HG03460 (cell line): Measurements from ENCODE around the gene WFDC9.
"Not testable (repeated sequence)": the region's sequence is repeated elsewhere in the genome, so short reads cannot be mapped to it uniquely, and the experiment has no call there.

Source experiments
- ATAC-seq: cut with Tn5 transposase; IDR thresholded peaks from one replicate; pipeline ENCODE4 v1.9.1; 2021; ENCODE audit not compliant: unreplicated experiment

The WFDC9 gene

DNA sequence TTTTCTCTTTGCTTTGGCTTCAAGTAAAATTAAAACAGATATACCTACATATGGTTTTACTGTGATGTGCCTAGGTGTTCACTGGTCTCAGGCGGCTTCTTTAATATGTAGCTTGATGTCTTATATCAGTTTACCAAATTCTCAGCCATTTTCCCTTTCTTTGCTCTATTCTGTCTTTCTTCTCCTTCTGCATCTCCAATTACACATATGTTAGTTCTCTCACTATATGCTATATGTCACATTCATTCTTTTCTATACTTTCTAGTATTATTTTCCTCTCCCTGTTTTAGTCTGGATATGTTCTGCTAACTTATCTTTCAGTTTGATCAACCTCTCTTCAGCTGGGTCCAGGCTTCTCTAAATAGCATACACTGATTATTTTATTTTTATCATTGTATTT is 37.6 kb downstream of the WFDC9 start:
- no peak for ATAC-seq

DNA sequence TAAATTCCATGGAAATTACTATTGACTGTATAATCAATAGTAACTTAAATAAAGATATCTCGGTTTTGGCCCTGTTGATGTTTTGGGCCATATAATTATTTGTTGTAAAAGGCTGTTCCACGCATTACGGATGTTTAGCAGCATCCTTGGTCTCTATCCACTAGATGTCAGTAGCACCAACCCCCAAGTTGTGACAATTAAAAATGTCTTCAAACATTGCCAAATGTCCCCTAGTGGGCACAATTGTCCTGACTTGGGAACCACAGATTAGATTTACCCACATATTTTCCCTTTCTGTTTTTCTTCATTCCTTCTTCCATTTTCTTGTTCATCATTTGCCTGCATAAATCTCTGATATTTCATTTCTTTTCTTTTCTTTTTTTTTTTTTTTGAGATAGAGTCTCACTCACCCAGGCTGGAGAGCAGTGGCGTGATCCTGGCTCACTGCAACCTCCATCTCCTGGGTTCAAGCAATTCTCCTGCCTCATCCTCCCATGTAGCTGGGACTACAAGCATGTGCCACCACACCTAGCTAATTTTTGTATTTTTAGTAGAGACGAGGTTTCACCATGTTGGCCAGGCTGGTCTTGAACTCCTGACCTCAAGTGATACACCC is 38.4 kb downstream of the WFDC9 start:
- ATAC-seq, result no peak

DNA sequence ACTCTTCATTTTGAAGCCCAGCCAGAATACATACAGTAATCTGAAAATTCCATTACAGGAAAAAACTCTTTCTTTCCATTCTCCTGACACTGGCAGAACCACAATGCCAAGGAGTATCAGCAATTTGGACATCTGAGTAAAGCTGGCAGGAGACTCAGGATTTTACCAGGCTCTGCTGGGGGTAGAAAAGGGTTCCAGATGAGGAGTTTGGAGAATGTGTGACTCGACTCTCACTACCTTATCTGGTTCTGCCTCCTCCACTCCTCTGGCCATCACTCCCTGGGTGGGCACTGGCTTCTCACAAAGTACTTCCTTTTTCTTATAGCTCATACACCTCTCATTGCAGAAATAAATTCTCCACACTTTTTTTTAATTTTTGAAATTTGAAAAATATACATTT is 41.4 kb downstream of the WFDC9 start:
- no peak for ATAC-seq

DNA sequence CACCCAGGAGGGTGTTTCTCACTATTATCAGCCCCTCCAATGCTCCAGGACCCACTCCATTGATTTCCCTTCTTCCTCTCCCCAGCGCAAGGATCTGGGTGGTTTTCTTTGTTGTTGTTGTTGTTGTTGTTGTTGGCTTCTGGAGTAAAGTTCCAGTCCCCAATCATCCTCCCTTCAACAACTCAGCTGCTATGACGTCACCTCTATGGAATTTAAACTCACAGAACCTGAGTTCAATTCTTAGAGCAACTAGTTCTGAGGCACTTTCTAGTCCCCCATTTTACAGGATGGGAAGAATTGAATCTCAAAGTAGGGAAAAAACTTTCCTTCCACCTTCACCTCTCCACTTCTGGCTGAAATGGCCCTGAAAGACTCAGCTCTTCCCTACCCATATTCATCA is 42.3 kb downstream of the WFDC9 start:
- no peak for ATAC-seq

DNA sequence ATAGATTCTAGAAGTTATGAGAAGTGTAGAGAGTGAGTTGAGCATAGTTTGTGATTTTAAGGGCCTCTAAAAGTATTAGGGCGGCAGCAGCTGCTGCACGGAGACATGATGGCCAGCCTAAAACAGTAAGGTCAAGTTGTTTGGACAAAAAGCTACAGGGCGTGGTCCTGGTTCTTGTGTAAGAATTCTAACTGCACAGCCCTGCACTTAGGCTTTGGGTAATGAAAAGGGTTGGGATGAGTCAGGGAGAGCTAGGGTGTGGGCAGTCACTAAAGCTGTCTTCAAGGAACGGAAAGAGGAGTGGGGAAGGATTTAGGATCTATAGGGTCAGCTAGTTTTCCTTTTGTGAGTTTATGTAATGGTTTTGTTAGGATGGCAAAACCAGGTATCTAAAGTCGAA is 45.1 kb downstream of the WFDC9 start:
- not testable (repeated sequence) for ATAC-seq

DNA sequence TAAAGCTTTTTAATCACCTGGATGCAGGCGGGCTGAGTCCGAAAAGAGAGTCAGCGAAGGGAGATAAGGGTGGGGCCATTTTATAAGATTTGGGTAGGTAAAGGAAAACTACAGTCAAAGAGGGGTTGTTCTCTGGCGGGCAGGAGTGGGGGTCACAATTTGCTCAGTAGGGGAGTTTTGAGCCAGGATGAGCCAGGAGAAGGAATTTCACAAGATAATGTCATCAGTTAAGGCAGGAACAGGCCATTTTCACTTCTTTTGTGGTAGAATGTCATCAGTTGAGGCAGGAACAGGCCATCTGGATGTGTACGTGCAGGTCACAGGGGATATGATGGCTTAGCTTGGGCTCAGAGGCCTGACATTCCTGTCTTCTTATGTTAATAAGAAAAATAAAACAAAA is 46.8 kb downstream of the WFDC9 start:
- not testable (repeated sequence) for ATAC-seq

DNA sequence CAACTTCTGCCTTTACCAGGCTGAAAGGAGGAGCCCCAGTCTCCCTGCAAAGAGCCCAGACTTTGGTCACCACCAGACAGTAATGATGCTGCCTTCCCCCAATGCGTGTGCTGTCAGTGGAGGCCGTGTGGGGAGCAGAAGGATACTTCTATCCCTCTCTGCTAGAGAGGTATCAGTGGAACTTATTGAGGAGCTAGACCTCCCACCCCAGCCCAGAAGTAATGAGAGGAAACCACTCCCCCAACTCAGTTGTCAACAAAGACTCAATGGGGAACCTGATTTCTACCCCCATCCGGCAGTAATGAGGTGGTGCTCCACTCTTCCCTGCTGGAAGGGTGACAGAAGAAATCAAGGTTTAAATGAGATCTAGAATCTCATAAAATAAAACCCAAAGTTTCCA is 47.6 kb downstream of the WFDC9 start:
- ATAC-seq, result no peak

DNA sequence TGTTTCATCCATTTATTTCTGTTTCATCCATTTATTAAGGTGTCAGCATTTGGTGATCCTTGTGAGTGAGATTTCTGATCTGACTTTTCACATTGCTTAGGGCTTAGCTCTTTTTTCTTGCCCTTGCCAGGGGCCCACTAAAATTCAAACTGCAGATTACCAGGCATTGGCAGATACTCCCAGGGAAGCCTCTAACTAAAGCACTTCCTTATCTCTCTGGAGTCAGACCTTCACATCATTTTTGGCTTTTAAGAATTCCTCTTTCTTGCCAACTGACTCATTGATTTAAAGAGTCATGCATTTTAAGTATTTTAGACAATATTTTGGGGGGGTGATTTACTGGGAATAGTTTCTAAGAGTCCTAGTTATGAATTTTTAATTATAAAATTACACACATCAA is 49.4 kb downstream of the WFDC9 start:
- ATAC-seq, result no peak

DNA sequence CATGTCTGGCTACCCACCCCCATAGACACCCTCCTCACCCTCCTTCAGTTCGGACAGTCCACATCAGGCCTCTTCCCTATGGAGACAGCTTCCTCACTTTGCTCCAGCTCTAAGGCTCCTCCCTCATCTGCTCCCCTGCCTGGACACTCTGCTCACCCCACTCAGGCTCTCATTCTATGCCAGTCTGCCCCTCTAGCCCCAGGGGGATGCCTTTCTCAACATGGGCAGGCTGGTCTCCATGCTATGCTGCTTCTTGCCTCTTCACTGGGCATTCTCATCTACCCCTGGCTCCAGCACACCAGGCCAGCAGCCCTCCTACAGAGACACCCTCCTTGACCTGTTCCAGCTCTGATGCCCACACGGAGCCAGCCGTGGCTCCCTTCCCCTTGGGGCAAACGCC is 51.9 kb downstream of the WFDC9 start, which contains the start of gene WFDC8:
Gene WFDC8 (minus strand): TSS at position 101 of the 400 bp plus-strand sequence. CDS start 37 bp downstream, at position 64.
- ATAC-seq, result no peak

DNA sequence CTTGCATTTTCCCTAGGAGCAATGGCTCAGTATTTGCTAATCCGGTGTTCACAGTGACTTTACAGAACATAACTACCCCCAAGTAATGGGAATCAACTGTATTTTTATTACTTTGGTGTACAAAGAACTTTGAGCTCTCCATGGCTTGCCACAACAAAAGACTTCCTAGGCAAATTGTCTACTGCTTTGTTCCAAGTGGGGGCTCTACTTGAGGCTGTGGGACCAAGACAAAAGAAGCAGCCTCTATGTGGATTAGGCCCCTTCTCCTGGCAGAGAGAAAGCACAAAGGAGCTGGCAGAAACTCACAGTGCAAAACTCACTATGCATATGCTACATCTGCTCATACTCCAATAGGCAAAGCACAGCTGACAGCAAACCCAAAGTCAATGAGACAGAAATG is 52.9 kb downstream of the WFDC9 start:
- ATAC-seq, result no peak

DNA sequence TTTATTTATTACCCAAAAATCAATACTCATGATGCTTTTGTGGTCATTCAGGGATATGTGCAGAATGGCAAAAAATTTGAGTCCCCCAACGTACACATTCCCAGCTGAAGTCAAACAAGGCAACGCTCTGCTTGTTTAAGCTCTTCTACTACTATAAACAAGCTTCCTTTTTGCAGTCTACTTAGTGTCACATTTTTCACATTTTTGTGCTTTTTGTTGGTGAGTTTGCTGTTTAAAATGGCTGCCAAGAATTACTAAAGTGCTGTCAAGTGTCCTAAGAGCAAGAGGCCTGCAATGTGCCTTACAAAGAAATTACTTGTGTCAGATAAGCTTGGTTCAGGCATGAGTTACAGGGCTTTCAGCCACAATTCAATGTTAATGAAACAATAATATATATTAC is 54.1 kb downstream of the WFDC9 start:
- no peak for ATAC-seq

DNA sequence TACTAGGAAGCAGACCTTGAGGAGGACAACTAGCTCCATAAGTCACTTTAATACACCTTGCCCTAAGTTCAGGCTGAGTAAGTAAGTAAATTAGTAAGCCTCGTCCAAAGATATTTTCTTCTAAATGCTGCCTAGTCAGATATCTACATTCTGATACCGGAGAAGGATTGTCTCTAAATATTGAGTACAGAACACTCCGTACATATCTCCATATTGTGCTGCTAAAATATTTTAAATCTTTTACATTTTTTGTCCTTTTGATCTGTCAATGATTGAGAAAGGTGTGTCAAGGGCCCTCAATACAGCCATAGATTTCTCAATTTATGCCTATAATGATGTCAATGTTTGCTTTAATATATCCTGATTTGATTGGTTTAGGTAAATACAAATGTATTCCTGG is 55.2 kb downstream of the WFDC9 start:
- no peak for ATAC-seq

DNA sequence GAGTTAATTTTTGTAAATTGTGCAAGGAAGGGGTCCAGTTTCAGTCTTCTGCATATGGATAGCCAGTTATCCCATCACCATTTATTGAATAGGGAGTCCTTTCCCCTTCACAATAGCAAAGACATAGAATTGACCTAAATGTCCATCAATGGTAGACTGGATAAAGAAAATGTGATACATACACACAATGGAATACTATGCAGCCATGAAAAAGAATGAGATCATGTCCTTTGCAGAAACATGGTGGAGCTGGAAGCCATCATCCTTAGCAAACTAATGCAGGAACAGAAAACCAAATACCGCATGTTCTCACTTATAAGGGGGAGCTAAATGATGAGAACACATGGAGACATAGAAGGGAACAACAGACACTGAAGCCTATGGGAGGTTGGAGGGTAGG is 61.4 kb downstream of the WFDC9 start:
- ATAC-seq, result not testable (repeated sequence)

DNA sequence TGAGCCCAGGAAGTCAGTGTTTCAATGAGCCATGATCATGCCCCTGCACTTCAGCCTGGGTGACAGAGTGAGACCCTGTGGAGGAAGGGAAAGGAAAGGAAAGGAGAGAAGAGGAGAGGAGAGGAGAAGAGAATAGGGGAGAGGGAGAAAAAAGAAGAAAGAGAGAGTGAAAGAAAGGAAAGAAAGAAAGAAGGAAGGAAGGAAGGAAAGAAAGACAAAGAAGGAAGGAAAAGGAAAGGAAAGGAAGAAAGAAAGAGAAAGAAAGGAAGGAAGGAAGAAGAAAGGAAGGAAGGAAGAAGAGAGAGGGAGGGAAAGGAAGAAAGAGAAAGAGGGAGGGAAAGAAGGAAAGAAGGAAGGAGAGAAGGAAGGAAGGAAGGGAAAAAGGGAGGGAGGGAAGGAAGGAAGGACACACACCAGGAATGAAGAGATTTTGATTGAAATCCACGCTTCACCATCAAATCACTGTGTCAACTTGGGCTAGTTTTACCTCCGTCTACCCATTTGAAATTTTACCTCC is 66.3 kb downstream of the WFDC9 start:
- no peak for ATAC-seq
